ENCODE results near the gene LMO1.

LMO1 gene

DNA sequence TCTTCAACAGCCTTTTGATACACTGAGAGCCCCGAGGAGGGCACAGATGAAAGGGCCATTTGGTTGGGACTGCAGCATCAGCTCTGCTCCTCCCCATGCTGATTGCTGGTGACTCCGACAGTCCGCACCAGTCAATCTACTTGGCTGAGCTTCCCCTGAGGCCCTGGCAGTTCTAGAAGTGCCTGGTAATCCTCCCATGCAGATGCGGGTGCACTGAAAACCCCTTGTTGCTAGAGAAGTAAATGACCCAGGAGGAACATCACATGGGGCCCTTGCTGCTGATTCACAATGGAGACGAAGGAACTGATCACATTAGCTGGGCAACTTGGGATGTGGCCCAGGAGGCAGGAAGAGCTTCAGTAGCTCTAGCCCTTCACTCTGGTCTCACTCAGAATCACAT, 59.7 kb downstream of the LMO1 start:
- no peak for DNase-seq (ENCODE audit: low read depth)

GRCh38 chr11:8203414-8203715, 60.3 kb downstream of the LMO1 start:
- no peak for DNase-seq (ENCODE audit: low read depth)

DNA sequence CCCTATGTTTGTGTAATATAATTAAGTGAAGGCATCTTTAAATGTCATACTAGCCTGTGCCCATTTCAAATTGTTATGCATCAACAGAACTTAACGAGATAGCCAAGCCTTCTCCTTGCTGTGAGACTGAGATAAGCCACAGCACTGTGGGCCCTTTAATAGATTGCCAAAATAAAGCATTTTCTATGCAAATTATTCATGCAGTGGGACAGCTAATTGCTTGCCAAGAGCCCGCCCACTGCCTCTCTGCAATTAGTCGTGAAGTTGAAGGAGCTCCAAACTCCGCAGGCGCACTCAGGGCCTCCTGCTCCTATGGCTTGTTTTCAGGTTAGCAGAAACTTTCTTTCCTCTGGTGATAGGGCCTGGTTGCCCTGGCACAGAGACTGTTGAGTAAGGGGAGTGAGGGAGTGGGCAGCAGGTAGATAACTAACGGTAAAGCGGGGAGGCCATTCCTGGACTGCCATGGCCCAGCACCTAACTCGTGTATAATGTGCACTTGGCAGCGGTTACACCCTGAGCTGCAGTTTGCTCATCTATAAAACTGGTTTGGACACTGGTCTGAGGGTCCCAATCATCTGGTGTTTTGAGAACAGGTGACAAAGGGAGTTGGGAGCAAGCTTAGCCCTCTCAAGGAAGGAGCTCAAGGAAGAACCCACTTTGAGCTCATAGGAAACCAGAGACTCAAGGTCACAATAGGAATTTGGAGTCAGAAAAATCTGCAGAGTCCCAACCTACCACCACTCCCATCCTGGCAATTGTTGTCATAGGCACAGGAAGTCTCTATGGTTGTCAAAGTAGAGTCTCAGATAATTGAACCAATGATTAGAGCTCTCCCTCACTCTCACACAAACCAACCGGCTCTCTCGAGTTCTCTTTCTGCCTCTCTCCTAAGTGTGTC, 60.9 kb downstream of the LMO1 start:
- no peak for DNase-seq (ENCODE audit: low read depth)

DNA sequence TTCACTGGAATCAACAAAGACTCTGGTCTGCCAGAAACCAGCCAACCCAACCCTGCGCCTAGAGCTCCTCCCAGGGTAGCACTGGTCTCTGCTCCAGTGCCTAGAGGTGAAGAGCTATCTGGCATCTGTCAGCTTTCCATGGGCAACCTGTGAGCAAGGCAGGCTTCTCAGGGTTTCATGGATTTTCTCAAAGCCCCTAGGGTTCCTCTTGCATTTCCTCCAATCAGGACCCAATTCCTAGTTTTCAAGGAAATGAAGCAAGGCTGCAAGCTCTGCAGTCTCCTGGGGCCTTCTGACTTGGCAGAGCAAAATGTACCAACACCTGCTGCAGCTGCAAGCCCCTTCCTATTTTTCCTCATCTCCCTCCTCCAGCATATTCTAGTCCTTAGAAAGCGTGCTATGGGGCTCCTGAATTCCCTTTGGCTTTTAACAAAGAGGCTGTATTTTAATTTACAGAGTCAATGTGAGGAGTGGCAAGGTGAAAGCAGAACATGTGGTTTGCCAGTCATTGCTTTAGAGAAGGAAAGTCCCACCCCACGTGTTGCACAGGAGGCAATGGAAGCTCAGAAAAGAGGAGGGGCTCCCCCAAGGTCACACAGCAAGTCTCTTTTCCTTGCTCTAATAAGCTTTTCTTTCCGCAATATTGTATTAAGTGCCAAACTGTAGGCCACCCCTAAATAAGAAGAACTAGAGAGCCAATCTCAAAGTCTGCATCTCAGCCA, 61.9 kb downstream of the LMO1 start:
- no peak for DNase-seq (ENCODE audit: low read depth)

DNA sequence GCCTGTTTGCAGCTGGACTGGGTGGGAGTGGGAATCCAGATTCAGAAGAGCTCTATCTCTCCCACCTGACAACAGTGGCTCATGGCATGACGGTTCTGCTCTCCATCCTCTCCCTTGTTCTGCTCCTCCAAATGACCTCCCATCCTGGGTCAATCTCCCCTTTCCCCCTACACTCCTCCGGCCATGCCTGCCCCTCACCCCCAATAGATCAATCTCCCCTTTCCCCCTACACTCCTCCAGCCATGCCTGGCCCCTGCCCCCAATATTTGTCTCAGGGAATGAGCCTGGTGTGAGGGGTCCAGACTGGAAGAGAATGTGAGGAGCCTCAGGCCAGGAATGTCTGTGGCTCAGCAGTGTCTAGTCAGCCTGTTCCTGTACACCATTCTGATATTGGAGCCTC, 64.0 kb downstream of the LMO1 start:
- DNase-seq (ENCODE audit: low read depth): no peak

GRCh38 chr11:8196749-8197148, 66.9 kb downstream of the LMO1 start:
- no peak for DNase-seq (ENCODE audit: low read depth)

- no peak for DNase-seq (ENCODE audit: low read depth)
Measured at GRCh38 chr11:8194956-8195355, 68.7 kb downstream of the LMO1 start.

GRCh38 chr11:8192896-8193209, 70.8 kb downstream of the LMO1 start:
- DNase-seq (ENCODE audit: low read depth): no peak

- peak; percentile 56 for DNase-seq (ENCODE audit: low read depth)
Measured at GRCh38 chr11:8192016-8192895, 71.4 kb downstream of the LMO1 start.

DNA sequence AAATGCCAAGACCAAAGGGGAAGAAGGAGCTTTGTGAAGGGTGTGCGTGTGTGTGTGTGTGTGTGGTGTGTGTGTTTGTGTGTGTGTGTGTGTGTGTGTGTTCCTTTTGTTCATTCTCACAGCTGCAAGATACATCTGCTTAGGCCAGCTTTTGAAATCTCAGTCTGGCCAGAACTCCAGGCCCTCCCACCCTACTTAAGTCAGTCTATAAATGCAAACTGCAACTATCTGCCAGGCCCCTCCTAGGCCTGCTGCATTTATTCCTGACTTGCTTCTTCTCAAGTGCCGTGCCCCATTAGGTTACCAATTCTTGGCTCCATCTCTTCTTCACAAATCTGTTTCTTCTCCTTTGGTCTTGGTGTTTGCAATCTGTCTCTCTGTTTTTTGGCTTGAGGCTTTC, 73.2 kb downstream of the LMO1 start:
- no peak for DNase-seq (ENCODE audit: low read depth)

- no peak for DNase-seq (ENCODE audit: low read depth)
Measured at GRCh38 chr11:8186429-8186828, 77.2 kb downstream of the LMO1 start.

DNA sequence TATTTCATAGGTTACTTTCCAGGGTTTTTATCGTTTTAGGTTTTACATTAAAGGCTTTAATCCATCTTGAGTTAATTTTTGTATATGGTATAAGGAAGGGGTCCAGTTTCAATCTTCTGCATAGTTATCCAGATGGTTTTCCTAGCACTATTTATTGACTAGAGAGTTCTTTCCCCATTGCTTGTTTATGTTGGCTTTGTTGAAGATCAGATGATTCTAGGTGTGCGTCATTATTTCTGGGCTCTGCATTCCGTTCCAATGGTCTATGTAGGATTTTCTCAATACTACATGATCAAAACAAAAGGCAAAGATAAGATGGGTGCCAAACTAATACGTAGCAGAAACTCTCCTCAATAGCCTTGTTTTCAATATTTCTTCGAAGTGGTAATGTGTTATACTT, 80.6 kb downstream of the LMO1 start:
- no peak for DNase-seq (ENCODE audit: low read depth)

DNA sequence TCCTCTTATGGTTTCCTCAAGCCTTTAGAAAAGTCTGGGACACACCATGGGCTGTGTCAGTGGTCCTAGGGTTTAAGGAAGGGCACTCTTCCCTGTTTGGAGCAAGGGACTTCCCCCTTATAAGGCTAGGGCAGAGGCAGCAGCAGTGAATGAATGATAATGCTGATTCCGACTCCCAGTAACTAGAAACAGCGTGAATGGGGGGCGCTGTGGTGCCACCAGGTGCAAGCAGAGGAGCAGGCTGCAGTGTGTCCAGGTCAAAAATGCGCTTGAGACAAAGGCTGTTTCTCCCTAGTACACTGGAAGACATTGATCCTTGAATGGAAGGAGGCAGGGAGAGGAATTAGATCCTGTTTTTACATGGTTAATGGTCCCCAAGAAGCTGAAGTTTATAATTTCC, 83.2 kb downstream of the LMO1 start:
- DNase-seq (ENCODE audit: low read depth): no peak

GRCh38 chr11:8178297-8178696, 85.4 kb downstream of the LMO1 start:
- no peak for DNase-seq (ENCODE audit: low read depth)

DNA sequence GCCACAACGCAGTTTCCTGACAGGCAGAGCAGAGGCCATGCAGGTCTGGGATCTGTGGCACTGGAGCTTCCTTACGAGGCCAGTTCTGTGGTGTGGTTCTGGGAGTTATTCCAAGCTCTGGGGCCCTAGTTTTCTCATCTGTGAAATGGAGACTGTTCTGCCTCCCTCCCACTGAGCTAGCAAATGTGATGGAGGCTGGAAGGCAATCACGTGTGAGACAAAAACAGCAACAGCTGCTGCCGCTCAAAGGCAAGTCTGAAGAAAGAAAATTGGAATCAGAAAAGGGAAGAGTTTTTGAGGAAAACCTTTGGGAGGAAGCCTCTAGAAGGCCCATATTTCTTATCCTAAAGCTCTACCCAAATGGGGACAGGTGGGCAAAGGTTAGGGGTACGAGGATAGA, 86.5 kb downstream of the LMO1 start:
- no peak for DNase-seq (ENCODE audit: low read depth)
